ENCODE measurements around the gene KREMEN2. TPM values are rescaled to one million over a fixed set of nuclear protein-coding genes. Genes with fewer than 3 reads are reported as not detected.
A peak's percentile ranks its signal among the peaks of the same experiment; 100 is the strongest.

Gene KREMEN2
- total and polyA plus RNA-seq, 9 of the 15 experiments (the other 6 are each of a cell fraction or from before 2014, with no cell fraction given): 0.04 to 7.7 (median 1.5) TPM; not detected in 1

GRCh38 chr16:2983706-2984136 is 19.6 kb downstream of the KREMEN2 start (continued):
- TF ChIP-seq ZFP91 (CRISPR knock-in tag; IDR thresholded peaks at IDR 0.05) (no peak), CHD1 (IDR thresholded peaks at IDR 0.05; ENCODE audit: low read length) (no peak), STAT5B (CRISPR knock-in tag; IDR thresholded peaks at IDR 0.05) (no peak), ZNF586 (CRISPR knock-in tag; conservative IDR thresholded peaks at IDR 0.05) (no peak), TCF7 (IDR thresholded peaks at IDR 0.05; ENCODE audit: borderline replicate concordance) (no peak), ARID1B (IDR thresholded peaks at IDR 0.05) (peak; percentile 36; the same call in 1 of the 2 replicates), ZNF23 (CRISPR knock-in tag; IDR thresholded peaks at IDR 0.05) (no peak), HMBOX1 (IDR thresholded peaks at IDR 0.05) (no peak), IRF1 (CRISPR knock-in tag; IDR thresholded peaks at IDR 0.05; ENCODE audit: borderline replicate concordance) (no peak), NRF1 (conservative IDR thresholded peaks at IDR 0.05 in 1 of 2, IDR thresholded peaks at IDR 0.05 in 1 of 2) (peak in 1 of 2 experiments; percentile 42; a peak in 2 of 4 replicates), JUNB (CRISPR knock-in tag; conservative IDR thresholded peaks at IDR 0.05) (no peak), THRA (IDR thresholded peaks at IDR 0.05) (no peak), PML (IDR thresholded peaks at IDR 0.05; ENCODE audit: low read length) (no peak), ZNF398 (CRISPR knock-in tag; IDR thresholded peaks at IDR 0.05) (no peak), NFE2L1 (tag; IDR thresholded peaks at IDR 0.05; ENCODE audit: borderline replicate concordance, low read depth) (no peak), ELK3 (CRISPR knock-in tag; IDR thresholded peaks at IDR 0.05) (no peak), MLX (CRISPR knock-in tag; conservative IDR thresholded peaks at IDR 0.05) (no peak), IFI16 (CRISPR knock-in tag; IDR thresholded peaks at IDR 0.05) (no peak), ZNF584 (CRISPR knock-in tag; IDR thresholded peaks at IDR 0.05; ENCODE audit: low read depth) (no peak), DNMT1 (IDR thresholded peaks at IDR 0.05) (no peak), BMI1 (IDR thresholded peaks at IDR 0.05; ENCODE audit: low read length) (no peak)

Measured in K562 (cell line).